GM23338 (cell line): ENCODE measurements around the gene TSPAN19. TPM values are rescaled to one million over a fixed set of nuclear protein-coding genes. Genes with fewer than 3 reads are reported as not detected.

Source experiments
- ATAC-seq: fragments of 200-7000 bp; cut with Tn5 transposase; 3 replicates; pipeline ENCODE4 v1.9.1; 2020
- DNase-seq: peaks from one replicate; pipeline ENCODE4 v3.0.0-alpha.2; 2015; ENCODE audit warnings: low spot score
- H2AFZ ChIP-seq: fragments of 200-600 bp; sonication (generic); 2 replicates; pipeline ENCODE4 v1.8.0; 2016; ENCODE audit warnings: antibody characterized with exemption, mild to moderate bottlenecking, moderate library complexity
- H3F3A ChIP-seq: fragments of 200-600 bp; sonication (generic); replicated peaks from 2 replicates; pipeline ENCODE4 v1.8.0; 2017; ENCODE audit warnings: antibody characterized with exemption, mixed run types, low read depth
- H3K27ac ChIP-seq: fragments of 200-600 bp; sonication (generic); 2 replicates; pipeline ENCODE4 v1.6.1; 2016; ENCODE audit warnings: low read depth
- H3K27me3 ChIP-seq: fragments of 200-600 bp; sonication (generic); 2 replicates; pipeline ENCODE4 v1.8.0; 2016; ENCODE audit warnings: mild to moderate bottlenecking, mixed run types, moderate library complexity; ENCODE audit not compliant: insufficient read depth
- H3K36me3 ChIP-seq: fragments of 200-600 bp; sonication (generic); 2 replicates; pipeline ENCODE4 v1.8.0; 2016; ENCODE audit warnings: mild to moderate bottlenecking; ENCODE audit not compliant: insufficient read depth
- H3K4me1 ChIP-seq: fragments of 200-600 bp; sonication (generic); 2 replicates; pipeline ENCODE4 v1.8.0; 2016; ENCODE audit warnings: mild to moderate bottlenecking, moderate library complexity; ENCODE audit not compliant: insufficient read depth
- H3K4me2 ChIP-seq: fragments of 200-600 bp; sonication (generic); 2 replicates; pipeline ENCODE4 v1.7.1; 2017; ENCODE audit warnings: mixed run types
- H3K4me3 ChIP-seq: fragments of 200-600 bp; sonication (generic); 2 replicates; pipeline ENCODE4 v1.6.1; 2016; ENCODE audit warnings: mixed run types
- H3K79me2 ChIP-seq: fragments of 200-600 bp; sonication (generic); replicated peaks from 2 replicates; pipeline ENCODE4 v1.8.0; 2017; ENCODE audit warnings: mild to moderate bottlenecking; ENCODE audit not compliant: insufficient read depth
- H3K9me2 ChIP-seq: fragments of 200-600 bp; sonication (generic); 2 replicates; pipeline ENCODE4 v1.8.0; 2017; ENCODE audit not compliant: insufficient read depth
- H4K20me1 ChIP-seq: fragments of 200-600 bp; sonication (generic); replicated peaks from 2 replicates; pipeline ENCODE4 v1.8.0; 2017; ENCODE audit warnings: mild to moderate bottlenecking; ENCODE audit not compliant: insufficient read depth
- H3K27ac Mint-ChIP-seq: 2 replicates; pipeline ENCODE4 v1.8.0; 2020; ENCODE audit warnings: inconsistent platforms, mild to moderate bottlenecking, moderate library complexity, mixed read lengths
- H3K27me3 Mint-ChIP-seq: 3 replicates; pipeline ENCODE4 v1.8.0; 2022; ENCODE audit warnings: low read depth, mild to moderate bottlenecking, moderate library complexity, mixed read lengths, inconsistent platforms; ENCODE audit not compliant: insufficient read depth, poor library complexity
- H3K36me3 Mint-ChIP-seq: 3 replicates; pipeline ENCODE4 v1.8.0; 2021; ENCODE audit warnings: low read depth, mild to moderate bottlenecking, inconsistent platforms, moderate library complexity, mixed read lengths
- H3K4me1 Mint-ChIP-seq: 3 replicates; pipeline ENCODE4 v1.8.0; 2020; ENCODE audit warnings: mild to moderate bottlenecking, inconsistent platforms, mixed read lengths
- H3K4me3 Mint-ChIP-seq: 3 replicates; pipeline ENCODE4 v1.8.0; 2021; ENCODE audit warnings: moderate library complexity, mild to moderate bottlenecking, inconsistent platforms, mixed read lengths
- H3K9me3 Mint-ChIP-seq: 3 replicates; pipeline ENCODE4 v1.8.0; 2020; ENCODE audit warnings: moderate library complexity, mild to moderate bottlenecking, inconsistent platforms, mixed read lengths
- CREB1 ChIP-seq: fragments of 250-450 bp; sonication (Bioruptor Pico); IDR thresholded peaks from 2 replicates; pipeline ENCODE4 v1.5.0; 2020; ENCODE audit warnings: low read depth, mild to moderate bottlenecking, moderate library complexity
- CTCF ChIP-seq, 2 experiments: fragments of 200-600 bp in 1 of 2; sonication (generic) in 1 of 2; conservative IDR thresholded peaks; 2 replicates each; pipeline versions ENCODE4 v1.5.1 to v1.6.1; 2016 to 2017; ENCODE audit warnings: antibody characterized with exemption in 2 of 2, low read depth in 2 of 2, mild to moderate bottlenecking in 2 of 2, moderate library complexity in 1 of 2
- ETS1 ChIP-seq: IDR thresholded peaks from 2 replicates; pipeline ENCODE4 v1.6.1; 2016; ENCODE audit warnings: antibody characterized with exemption
- EZH2 ChIP-seq: fragments of 200-600 bp; sonication (generic); IDR thresholded peaks from one replicate; pipeline ENCODE4 v1.8.0; 2017; ENCODE audit warnings: antibody characterized with exemption, mild to moderate bottlenecking, low read depth; ENCODE audit not compliant: unreplicated experiment
- EZH2phosphoT487 ChIP-seq: fragments of 200-600 bp; sonication (generic); IDR thresholded peaks from one replicate; pipeline ENCODE4 v1.8.1; 2018; ENCODE audit warnings: antibody characterized with exemption; ENCODE audit not compliant: unreplicated experiment
- JUNB ChIP-seq: IDR thresholded peaks from one replicate; pipeline ENCODE4 v1.6.1; 2016; ENCODE audit warnings: antibody characterized with exemption; ENCODE audit not compliant: unreplicated experiment
- NANOG ChIP-seq: IDR thresholded peaks from 2 replicates; pipeline ENCODE4 v1.6.1; 2016; ENCODE audit warnings: antibody characterized with exemption, borderline replicate concordance
- POLR2AphosphoS5 ChIP-seq: IDR thresholded peaks from 2 replicates; pipeline ENCODE4 v1.6.1; 2016; ENCODE audit warnings: antibody characterized with exemption, low read depth
- REST ChIP-seq: IDR thresholded peaks from one replicate; pipeline ENCODE4 v1.6.1; 2018; ENCODE audit warnings: antibody characterized with exemption; ENCODE audit not compliant: unreplicated experiment
- ZNF114 ChIP-seq: fragments of 250-450 bp; sonication (Bioruptor Pico); IDR thresholded peaks from 2 replicates; pipeline ENCODE4 v1.5.0; 2020; ENCODE audit warnings: mild to moderate bottlenecking, moderate library complexity
- ZNF331 ChIP-seq: fragments of 250-450 bp; sonication (Bioruptor Pico); IDR thresholded peaks from 2 replicates; pipeline ENCODE4 v1.5.0; 2020; ENCODE audit warnings: low read depth, mild to moderate bottlenecking, moderate library complexity
- polyA plus RNA-seq: library from polyadenylated mRNA; unstranded; fragments of >200 nt; fragmentation: Nextera tagmentation; extraction: Ambion mirVana; gene quantifications from 2 replicates; pipeline ENCODE4 v1.2.1, GENCODE V29; 2016
- total RNA-seq: library from RNA; depleted of rRNA; stranded (reverse); fragments of >200 nt; shearing (Covaris generic); gene quantifications from 2 replicates; pipeline ENCODE4 v1.2.3, GENCODE V29; 2014

Gene TSPAN19
- total and polyA plus RNA-seq, 2 experiments from 2014 or later = 0.44 to 0.80 TPM

GRCh38 chr12:85000729-85001128, 35.3 kb downstream of the TSPAN19 start (continued):
- TF ChIP-seq REST (no peak), EZH2phosphoT487 (no peak), EZH2 (no peak), NANOG (no peak), POLR2AphosphoS5 (no peak), JUNB (no peak), ZNF331 (CRISPR knock-in tag) (no peak), CREB1 (CRISPR knock-in tag) (no peak), ZNF114 (no peak), ETS1 (no peak)

GRCh38 chr12:84998341-84998740, 37.7 kb downstream of the TSPAN19 start:
- Histone ChIP-seq H3K9me2 (peaks cover 10% of the 10 kb centered on the region; the same call in 1 of the 2 replicates), H3K27me3 (no peaks in the 10 kb centered on the region), H3K79me2 (no peaks in the 10 kb centered on the region), H3K36me3 (no peaks in the 10 kb centered on the region), H3K4me2 (no peak overlapping the region), H3K27ac (no peak overlapping the region), H4K20me1 (no peaks in the 10 kb centered on the region), H3F3A (no peaks in the 10 kb centered on the region), H3K4me3 (no peak overlapping the region), H2AFZ (no peak overlapping the region), H3K4me1 (peaks cover 17% of the 10 kb centered on the region)
- Mint-ChIP-seq H3K4me3 (no peak overlapping the region), H3K27ac (no peak overlapping the region), H3K36me3 (peaks cover 9% of the 10 kb centered on the region; the same call in 2 of the 3 replicates), H3K9me3 (no peaks in the 10 kb centered on the region), H3K27me3 (peaks cover 4% of the 10 kb centered on the region), H3K4me1 (peaks cover 18% of the 10 kb centered on the region)
- ATAC-seq = no peak
- DNase-seq = no peak
- no peak for TF ChIP-seq NANOG
- TF ChIP-seq CTCF (conservative IDR thresholded peaks at IDR 0.05; ENCODE audit: low read depth in 2 of 2) = no peak
- TF ChIP-seq ETS1 = no peak
- TF ChIP-seq ZNF331 (CRISPR knock-in tag) = no peak
- no peak for TF ChIP-seq EZH2phosphoT487
- TF ChIP-seq EZH2 = no peak
